NOMO-1 treated with DMSO at 0.1 percent for 48 hours (cell line): ENCODE measurements around the gene PRKCQ.
"Not testable (repeated sequence)": the region's sequence is repeated elsewhere in the genome, so short reads cannot be mapped to it uniquely, and the experiment has no call there.

Source experiments
- DNase-seq: peaks from one replicate; lab custom pipeline; 2025; ENCODE audit not compliant: unreplicated experiment; lab: John Stamatoyannopoulos, UW

Gene PRKCQ

GRCh38 chr10:6463366-6463765 lies 116.7 kb downstream of the PRKCQ start:
- DNase-seq: no peak

DNA sequence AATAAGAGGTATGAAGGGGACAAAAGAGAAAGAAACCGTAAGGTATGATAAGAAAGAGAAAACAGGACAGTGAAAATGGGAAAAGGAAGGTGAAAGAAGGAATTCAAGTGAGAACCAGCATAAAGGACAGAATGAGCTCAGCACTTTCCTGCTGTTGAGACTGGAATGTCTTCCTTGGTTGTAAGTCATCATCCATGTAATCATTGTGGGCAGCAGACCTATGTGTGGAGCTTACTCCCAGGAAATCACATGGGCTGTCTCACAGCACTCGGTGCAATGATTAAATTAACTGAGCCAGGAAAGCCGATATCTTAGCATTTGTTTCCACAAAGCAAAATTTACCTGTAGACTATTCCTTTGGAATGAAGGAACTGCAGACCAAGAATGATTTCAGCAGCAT lies 118.1 kb downstream of the PRKCQ start:
- no peak for DNase-seq

DNA sequence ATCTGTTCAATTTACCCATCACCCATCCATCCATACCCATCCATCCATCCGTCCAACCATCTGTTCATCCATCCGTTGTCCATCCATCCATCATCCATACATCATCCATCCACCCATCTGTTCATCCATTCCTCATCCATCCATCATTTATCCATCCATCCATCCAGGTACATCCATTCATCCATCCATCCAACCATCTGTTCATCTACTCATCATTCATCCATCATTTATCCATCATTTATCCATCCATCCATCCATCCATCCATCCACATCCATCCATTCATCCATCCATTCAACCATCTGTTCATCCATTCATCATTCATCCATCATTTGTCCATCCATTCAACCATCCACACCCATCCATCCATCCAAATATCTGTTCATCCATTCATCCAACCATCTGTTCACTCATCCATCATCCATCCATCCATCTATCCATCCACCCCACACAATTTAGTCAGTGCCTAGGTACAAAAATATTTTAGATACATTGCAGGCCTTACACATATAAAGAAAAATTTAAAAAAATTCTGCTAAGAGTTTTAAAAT lies 119.1 kb downstream of the PRKCQ start:
- no peak for DNase-seq

- DNase-seq: no peak
These were observed 121.3 kb downstream of the PRKCQ start for GRCh38 chr10:6458814-6459213.

DNA sequence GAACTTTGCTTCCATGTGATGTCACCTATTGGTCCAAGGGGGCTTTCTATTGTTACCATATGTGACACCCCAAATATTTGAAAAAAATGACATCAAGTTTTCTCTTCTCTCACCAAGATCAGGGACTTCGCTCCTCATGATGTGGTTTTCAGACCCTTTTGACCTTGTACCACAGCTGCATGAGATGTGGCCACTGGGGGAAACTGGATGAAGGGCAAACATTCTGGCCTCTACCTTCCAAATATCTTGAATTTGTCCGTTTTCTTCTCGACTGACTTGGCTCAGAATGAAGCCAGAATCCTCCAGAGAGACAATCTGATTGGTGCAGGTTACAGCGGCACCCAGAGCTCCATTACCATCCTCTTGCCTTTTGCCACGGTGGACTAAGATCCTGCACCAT lies 122.7 kb downstream of the PRKCQ start:
- no peak for DNase-seq

DNA sequence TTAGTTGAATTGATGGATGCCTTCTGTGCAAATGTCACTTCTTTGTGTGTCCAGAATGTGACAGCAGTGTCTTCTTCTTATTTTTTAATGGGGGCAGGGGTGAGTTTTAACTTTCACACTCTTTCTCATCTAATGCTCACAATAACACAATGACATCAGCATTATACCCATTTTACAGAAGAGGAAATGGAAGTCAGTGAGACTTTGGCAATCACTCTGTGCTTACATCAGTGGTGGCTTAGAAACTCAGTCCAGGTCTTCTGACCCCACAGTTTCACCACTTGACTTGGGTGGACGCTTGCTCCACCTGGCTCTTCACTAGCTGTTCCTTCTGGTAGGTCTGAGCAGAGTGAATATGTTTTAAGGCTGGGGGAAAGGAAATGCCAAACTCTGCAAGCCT lies 124.0 kb downstream of the PRKCQ start:
- no peak for DNase-seq

- DNase-seq: no peak
These were observed 124.5 kb downstream of the PRKCQ start for GRCh38 chr10:6455592-6455991.

GRCh38 chr10:6446711-6447110 lies 133.4 kb downstream of the PRKCQ start:
- DNase-seq: no peak

DNA sequence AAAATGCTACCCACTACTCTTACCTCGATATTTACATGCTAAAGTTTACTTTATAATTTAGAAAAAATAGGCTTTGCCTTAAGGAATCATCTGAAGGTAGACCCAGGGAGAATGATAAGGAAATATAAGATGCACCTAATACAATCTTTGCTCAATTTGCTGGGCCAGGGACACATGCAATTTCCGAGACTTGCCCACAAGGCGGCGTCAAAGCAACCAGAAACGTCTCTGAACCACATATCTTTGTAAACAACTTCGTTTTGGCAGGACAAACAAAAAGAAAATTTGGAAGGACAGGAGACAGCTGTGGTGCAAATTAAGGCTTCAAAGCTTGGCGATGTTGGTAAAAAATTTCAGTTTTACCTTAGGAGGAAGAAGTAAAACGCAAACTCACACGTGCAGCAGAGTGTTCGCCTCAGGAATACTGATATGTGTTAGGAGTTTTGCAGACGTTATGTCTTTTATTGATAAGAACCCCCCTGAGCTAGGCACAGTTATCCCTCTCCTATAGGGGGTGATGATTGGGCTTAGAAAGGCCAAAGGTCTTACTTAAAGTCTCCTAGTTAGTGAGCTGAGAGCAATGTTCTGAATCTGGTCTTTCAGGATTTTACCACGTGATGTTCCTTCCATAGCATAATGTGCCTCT lies 134.3 kb downstream of the PRKCQ start:
- DNase-seq: peak; percentile 19

- DNase-seq: not testable (repeated sequence)
These were observed 140.2 kb downstream of the PRKCQ start for GRCh38 chr10:6439875-6440274.

DNA sequence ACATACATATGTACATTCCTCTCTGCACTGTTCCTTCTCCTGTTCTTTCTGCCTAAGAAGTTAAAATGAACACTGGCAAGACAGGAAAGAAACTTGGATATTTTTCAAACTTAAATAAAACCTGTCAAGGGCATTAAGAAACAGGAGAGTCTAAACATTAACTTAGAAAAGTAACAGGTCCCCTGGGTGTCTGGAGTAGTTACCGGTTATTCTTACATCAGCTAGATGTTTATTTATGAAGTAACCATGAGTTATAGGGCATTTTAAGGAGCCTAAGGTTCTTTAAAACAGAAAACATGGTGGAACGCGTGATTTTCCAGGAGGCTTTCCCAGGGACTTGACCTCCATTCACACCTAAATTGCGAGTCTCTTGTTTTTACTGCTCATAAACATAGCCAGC lies 148.2 kb downstream of the PRKCQ start:
- DNase-seq: no peak

DNA sequence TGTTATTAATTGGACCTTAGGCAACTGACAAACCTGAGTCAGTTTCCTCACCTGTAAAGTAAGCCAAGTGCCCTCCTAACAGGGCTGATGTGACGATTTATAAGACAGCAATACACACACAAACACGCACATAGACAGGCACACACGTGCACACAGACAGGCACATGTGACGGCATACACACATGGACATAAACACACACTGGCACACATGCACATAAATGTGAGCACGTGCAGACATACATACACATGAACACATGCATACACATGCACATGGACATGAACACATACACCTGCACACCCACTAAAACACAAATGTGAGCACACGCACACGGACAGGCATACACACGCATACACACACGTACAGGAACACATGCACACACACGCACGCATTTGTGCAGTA lies 148.9 kb downstream of the PRKCQ start:
- no peak for DNase-seq

GRCh38 chr10:6430423-6430980 lies 149.6 kb downstream of the PRKCQ start:
- DNase-seq: no peak

GRCh38 chr10:6427357-6427959 lies 152.6 kb downstream of the PRKCQ start:
- no peak for DNase-seq

- no peak for DNase-seq
These were observed 153.8 kb downstream of the PRKCQ start for GRCh38 chr10:6426317-6426716.

DNA sequence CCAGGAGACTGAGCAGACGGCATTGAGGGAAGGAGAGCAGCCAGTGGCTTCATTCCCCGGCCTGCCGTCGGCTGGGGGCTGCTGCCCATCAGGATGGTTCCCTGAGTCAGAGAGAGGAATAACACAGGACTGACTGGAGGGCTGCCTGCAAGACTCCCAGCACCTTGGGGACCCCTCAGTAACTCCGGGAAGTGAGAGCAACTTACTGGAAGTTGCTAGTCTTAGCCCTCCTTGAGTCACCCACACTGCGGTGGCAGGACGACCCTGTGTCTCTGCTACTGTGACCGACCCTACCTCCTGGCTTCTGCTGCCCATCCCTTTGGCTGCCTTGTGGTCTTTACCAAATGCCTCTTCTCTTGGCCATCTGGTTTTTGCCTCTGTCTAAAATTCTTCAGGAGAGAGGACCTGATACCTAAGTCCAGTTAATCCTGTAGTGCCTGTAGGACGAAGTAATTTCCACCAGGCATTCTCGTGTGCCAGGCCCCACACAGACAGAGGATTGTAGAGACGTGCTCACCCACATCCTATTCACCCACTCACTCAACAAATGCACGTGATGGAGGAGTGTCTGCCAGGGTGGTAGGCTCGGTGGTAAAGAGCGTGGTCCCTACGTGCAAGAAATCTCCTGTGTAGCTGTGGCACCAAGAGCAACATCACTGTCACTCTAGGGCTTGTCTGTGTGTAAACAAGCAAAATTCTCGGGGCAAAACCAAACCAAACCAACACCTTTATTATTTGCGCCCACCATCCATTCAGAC lies 156.5 kb downstream of the PRKCQ start:
- no peak for DNase-seq

DNA sequence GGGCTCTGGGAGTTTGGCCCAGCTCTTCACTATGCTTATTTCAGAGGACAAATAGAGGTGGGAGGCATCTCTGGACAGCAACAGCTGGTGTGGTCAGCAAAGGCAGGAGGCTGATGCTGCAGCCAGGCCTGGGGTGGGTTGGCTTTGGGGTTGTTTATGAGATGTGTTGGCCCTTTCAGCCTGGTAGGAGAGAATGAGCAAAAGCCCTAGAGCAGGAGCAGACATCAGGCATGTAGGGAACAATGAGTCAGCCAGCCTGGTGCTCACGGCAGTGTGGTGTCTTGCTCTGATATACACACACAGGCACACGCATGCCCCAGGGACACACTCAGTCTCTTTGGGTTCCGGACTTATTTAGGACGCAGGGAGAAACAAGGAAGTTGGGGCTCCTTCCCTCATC lies 157.1 kb downstream of the PRKCQ start:
- DNase-seq: no peak

- no peak for DNase-seq
These were observed 161.4 kb downstream of the PRKCQ start for GRCh38 chr10:6418613-6419216.

DNA sequence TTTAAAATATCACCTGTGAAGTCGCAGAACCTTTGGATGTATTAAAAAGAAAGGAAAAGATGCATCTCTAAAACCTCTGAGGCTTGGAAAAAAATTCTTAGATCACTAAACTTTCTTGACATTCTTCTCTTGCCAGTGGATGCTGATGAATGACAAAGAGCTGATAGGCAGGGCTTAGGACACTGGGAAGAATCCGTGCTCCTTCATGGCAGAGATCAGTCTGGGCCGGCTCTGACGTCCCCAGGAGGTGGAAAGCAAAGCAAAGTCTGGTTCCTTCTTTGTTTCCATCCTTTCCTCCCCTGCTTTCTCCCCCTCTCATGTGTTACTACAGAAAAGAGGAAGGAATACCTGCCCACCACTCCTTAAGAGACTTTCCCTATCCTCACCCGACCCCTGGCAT lies 161.9 kb downstream of the PRKCQ start:
- no peak for DNase-seq

DNA sequence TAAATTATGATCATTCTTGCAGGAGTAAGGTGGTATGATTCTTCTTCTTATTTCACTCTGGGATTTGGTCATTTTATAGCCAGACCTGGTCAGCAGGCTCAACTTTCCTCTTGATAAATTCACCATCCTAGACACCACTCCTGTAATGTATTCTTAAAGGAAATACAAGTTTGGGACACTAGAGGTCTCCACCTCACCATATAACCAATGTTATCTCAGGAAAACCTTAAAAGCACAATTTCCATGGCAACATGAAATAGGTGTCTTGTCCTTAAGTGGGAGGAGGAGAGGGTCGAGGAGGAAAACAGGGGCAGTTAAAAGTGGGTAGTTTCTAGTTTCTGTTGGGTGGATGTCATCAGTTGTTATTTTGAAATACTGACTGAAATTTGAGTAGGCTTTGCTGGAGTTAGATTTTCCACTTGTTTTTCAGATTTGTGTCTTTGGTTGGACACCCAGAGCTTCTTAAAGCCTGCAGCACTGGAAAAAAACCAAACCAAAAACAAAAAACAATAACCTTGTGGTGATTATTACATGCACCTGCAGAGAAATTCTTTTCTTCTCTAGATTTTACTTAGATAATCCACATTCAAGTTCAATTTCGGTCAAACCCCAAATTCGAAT lies 163.1 kb downstream of the PRKCQ start:
- peak; percentile 39 for DNase-seq

- peak; percentile 66 for DNase-seq
These were observed 168.6 kb downstream of the PRKCQ start for GRCh38 chr10:6411436-6411835.
